ENCODE results near the gene GSC2. TPM values are rescaled to one million over a fixed set of nuclear protein-coding genes. Genes with fewer than 3 reads are reported as not detected.

The GSC2 gene
- total and polyA plus RNA-seq, 9 of the 15 experiments (the other 6 are each of a cell fraction or from before 2014, with no cell fraction given) = not detected

DNA sequence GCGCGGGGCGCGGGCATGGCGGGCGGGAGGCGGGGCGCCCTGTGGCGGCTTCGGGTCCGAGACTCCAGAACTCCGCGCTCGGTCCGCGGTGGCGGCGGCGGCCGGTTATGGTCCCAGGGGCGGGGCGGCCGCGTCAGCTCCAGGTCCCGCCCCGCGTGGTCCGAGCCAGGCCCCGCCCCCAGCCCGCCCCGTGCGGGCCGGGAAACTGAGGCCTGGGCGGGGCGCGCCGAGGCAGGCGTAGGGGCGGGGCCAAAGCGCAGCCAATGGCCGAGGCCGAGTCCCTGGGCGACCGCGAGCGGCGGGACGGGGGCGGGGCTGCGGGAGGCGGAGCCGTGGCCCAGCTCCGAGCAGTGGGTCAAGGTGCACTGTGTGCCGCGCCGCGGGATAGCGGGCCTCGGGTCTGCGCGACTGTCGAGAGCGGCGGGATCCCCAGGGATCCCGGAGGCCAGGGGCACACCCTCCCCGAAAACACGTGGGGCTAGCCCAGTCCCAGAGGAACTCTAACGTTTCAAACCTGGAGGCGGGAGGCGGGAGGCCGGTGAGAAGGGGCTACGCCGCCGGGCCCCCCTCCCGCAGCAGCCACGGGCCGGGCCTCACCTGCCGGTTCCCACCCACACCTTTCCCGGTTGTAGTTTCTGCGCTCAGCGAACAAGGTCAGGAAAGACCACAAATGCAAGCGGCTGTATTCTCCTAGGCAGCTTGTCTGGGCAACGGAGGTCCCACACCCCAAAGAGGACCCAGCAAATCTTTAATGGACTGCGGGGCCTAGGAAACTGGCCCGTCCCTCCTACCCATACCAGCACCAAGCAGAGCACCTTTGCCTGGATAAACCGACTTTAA is 28.8 kb upstream of the GSC2 start, which contains the start of gene SLC25A1 (continued):
- TF ChIP-seq PTBP1 (IDR thresholded peaks at IDR 0.05; ENCODE audit: low read depth, low read length) (no peak), CREB5 (CRISPR knock-in tag; IDR thresholded peaks at IDR 0.05) (no peak), BRD9 (IDR thresholded peaks at IDR 0.05; ENCODE audit: low read depth, partially characterized antibody) (no peak), CBX1 (IDR thresholded peaks at IDR 0.05; ENCODE audit: low read depth) (no peak), KDM2B (CRISPR knock-in tag; IDR thresholded peaks at IDR 0.05) (peak; percentile 98), ZNF121 (CRISPR knock-in tag; conservative IDR thresholded peaks at IDR 0.05) (no peak), RCOR1 (IDR thresholded peaks at IDR 0.05; ENCODE audit: borderline replicate concordance in 1 of 2, low read depth in 2 of 2, low read length in 2 of 2) (peak in 1 of 2 experiments; percentile 15; a peak in 2 of 4 replicates), ZFP36 (IDR thresholded peaks at IDR 0.05; ENCODE audit: low read depth, low read length, partially characterized antibody) (peak; percentile 22), ZNF695 (CRISPR knock-in tag; IDR thresholded peaks at IDR 0.05) (no peak), SETDB1 (IDR thresholded peaks at IDR 0.05; ENCODE audit: low read length) (peak; percentile 87), TAF7 (tag; IDR thresholded peaks at IDR 0.05) (no peak), ELF1 (tag; IDR thresholded peaks at IDR 0.05) (no peak), ZNF143 (CRISPR knock-in tag; IDR thresholded peaks at IDR 0.05) (no peak), NCOR1 (IDR thresholded peaks at IDR 0.05) (no peak), ZFP1 (CRISPR knock-in tag; IDR thresholded peaks at IDR 0.05) (no peak), NKRF (IDR thresholded peaks at IDR 0.05; ENCODE audit: borderline replicate concordance) (no peak), ZNF232 (CRISPR knock-in tag; IDR thresholded peaks at IDR 0.05) (no peak), ZNF766 (CRISPR knock-in tag; conservative IDR thresholded peaks at IDR 0.05) (no peak), CEBPG (CRISPR knock-in tag; IDR thresholded peaks at IDR 0.05) (no peak), CEBPG (tag; conservative IDR thresholded peaks at IDR 0.05 in 1 of 2, IDR thresholded peaks at IDR 0.05 in 1 of 2) (no peak), TBP (optimal IDR thresholded peaks at IDR 0.05; ENCODE audit: low read depth, low read length) (no peak), ZNF140 (CRISPR knock-in tag; IDR thresholded peaks at IDR 0.05) (no peak), MCM5 (IDR thresholded peaks at IDR 0.05; ENCODE audit: low read depth) (no peak), JUND (IDR thresholded peaks at IDR 0.05; ENCODE audit: borderline replicate concordance, low read depth, low read length) (peak; percentile 1; the same call in 1 of the 2 replicates), JUND (tag; IDR thresholded peaks at IDR 0.05; ENCODE audit: borderline replicate concordance, low read depth, low read length) (no peak), SREBF1 (IDR thresholded peaks at IDR 0.05; ENCODE audit: borderline replicate concordance, low read depth, low read length) (peak; percentile 61; the same call in 1 of the 2 replicates)
- TF ChIP-seq, protein P1, sequence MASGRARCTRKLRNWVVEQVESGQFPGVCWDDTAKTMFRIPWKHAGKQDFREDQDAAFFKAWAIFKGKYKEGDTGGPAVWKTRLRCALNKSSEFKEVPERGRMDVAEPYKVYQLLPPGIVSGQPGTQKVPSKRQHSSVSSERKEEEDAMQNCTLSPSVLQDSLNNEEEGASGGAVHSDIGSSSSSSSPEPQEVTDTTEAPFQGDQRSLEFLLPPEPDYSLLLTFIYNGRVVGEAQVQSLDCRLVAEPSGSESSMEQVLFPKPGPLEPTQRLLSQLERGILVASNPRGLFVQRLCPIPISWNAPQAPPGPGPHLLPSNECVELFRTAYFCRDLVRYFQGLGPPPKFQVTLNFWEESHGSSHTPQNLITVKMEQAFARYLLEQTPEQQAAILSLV (tag; IDR thresholded peaks at IDR 0.05) = no peak

All from K562 (cell line).